Measurements from ENCODE around the gene WASF1.

DNA sequence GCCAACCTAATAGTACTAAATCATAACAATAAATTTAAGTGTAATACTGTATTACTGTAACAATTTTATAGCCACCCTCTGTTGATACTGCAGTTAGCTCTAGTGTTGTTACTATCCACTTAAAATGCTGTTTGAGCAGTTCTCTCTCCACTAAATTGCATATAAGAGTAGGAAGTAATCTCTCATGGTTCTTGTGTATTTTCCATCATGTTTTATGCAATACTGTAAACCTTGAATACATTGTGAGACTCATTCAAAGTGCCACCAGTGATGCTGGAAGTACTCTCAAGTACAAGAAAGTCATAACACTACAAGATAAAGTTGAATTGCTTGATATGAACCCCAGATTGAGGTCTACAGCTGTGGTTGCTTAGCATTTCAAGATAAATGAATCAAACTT is 65.5 kb downstream of the WASF1 start:
- TF ChIP-seq EZH2 (IDR thresholded peaks at IDR 0.05; ENCODE audit: insufficient read depth, poor library complexity, severe bottlenecking) (no peak), EZH2phosphoT487 (IDR thresholded peaks at IDR 0.05; ENCODE audit: insufficient read depth, low read depth) (no peak)
